K562 (cell line): ENCODE results near the gene FGF22. TPM values are rescaled to one million over a fixed set of nuclear protein-coding genes. Genes with fewer than 3 reads are reported as not detected.

Experiments used
- CBX5 ChIP-seq: IDR thresholded peaks from 2 replicates; pipeline ENCODE4 v1.6.1; 2014; ENCODE audit warnings: low read depth, borderline replicate concordance
- CCAR2 ChIP-seq: fragments of 200-400 bp; formaldehyde crosslinking; IDR thresholded peaks from 2 replicates; pipeline ENCODE4 v1.6.1; 2017; ENCODE audit warnings: mild to moderate bottlenecking, low read depth, low read length
- CUX1 ChIP-seq: fragments of 200-800 bp; sonication (Bioruptor generic); IDR thresholded peaks from 2 replicates; pipeline ENCODE4 v1.6.1; 2016; ENCODE audit warnings: missing genetic modification characterization, missing compliant biosample characterization
- FOXK2 ChIP-seq, 2 experiments: fragments of 450-650 bp; IDR thresholded peaks in 1 of 2; conservative IDR thresholded peaks in 1 of 2; 2 replicates each; pipeline ENCODE4 v1.6.1; 2016; ENCODE audit warnings: low read depth in 2 of 2, mild to moderate bottlenecking in 1 of 2
- HES1 ChIP-seq: fragments of 450-650 bp; IDR thresholded peaks from 2 replicates; pipeline ENCODE4 v1.6.1; 2016; ENCODE audit warnings: low read depth, mild to moderate bottlenecking, moderate library complexity
- MIER1 ChIP-seq: fragments of 450-650 bp; IDR thresholded peaks from 2 replicates; pipeline ENCODE4 v1.6.1; 2016; ENCODE audit warnings: antibody characterized with exemption, mild to moderate bottlenecking, low read depth
- NFIX ChIP-seq: fragments of 250-450 bp; sonication (Bioruptor Pico); IDR thresholded peaks from 2 replicates; pipeline ENCODE4 v1.4.0; 2020; ENCODE audit warnings: low read depth, mild to moderate bottlenecking, moderate library complexity
- PKNOX1 ChIP-seq: fragments of 450-650 bp; IDR thresholded peaks from 2 replicates; pipeline ENCODE4 v1.6.1; 2016
- RNF2 ChIP-seq: sonication (generic); IDR thresholded peaks from 2 replicates; pipeline ENCODE4 v1.6.1; 2016
- TAL1 ChIP-seq: fragments of 450-650 bp; IDR thresholded peaks from 2 replicates; pipeline ENCODE4 v1.6.1; 2016; ENCODE audit warnings: mild to moderate bottlenecking
- ZNF586 ChIP-seq: fragments of 450-650 bp; formaldehyde crosslinking; conservative IDR thresholded peaks from 2 replicates; pipeline ENCODE4 v1.4.0; 2020; ENCODE audit warnings: mild to moderate bottlenecking, moderate library complexity
- polyA plus RNA-seq, 8 experiments: library from polyadenylated mRNA; depleted of rRNA in 4 of 8; stranded (reverse) in 5 of 8; unstranded in 3 of 8; fragments of >200 nt; fragmentation: Nextera tagmentation in 2 of 8; fragmentation: Illumina TruSeq in 1 of 8; extraction: Ambion mirVana in 2 of 8; extraction: Trizol in 1 of 8; gene quantifications; 2 replicates each; pipeline versions ENCODE4 v1.2.1 to v1.2.3, GENCODE V29; 2011 to 2014; ENCODE audit warnings: inconsistent platforms in 1 of 8, missing spikeins in 1 of 8
- total RNA-seq, 7 experiments: library from RNA; depleted of rRNA in 6 of 7; stranded (reverse); fragments of >200 nt in 6 of 7; fragmentation: Illumina TruSeq in 2 of 7; extraction: Trizol in 2 of 7; gene quantifications; 2 replicates each; pipeline versions ENCODE4 v1.2.1 to v1.2.3, GENCODE V29; 2011 to 2021; ENCODE audit warnings: low replicate concordance in 1 of 7
- TF ChIP-seq, protein P1 (sequence below): fragments of 250-450 bp; sonication (Bioruptor Pico); IDR thresholded peaks from 2 replicates; pipeline ENCODE4 v1.4.0; 2020; ENCODE audit warnings: mild to moderate bottlenecking
- TF ChIP-seq, protein P2 (sequence below): IDR thresholded peaks from 2 replicates; pipeline ENCODE4 v1.6.1; 2011; ENCODE audit warnings: borderline replicate concordance, low read depth, mild to moderate bottlenecking, moderate library complexity, low read length; ENCODE audit not compliant: insufficient read depth, poor library complexity, severe bottlenecking
- TF ChIP-seq, protein P3 (sequence below): sonication (generic); formaldehyde crosslinking; IDR thresholded peaks from 2 replicates; pipeline ENCODE4 v1.8.0; 2022; ENCODE audit warnings: mild to moderate bottlenecking, missing genetic modification reagents

Gene FGF22
- total and polyA plus RNA-seq, 9 of the 15 experiments (the other 6 are each of a cell fraction or from before 2014, with no cell fraction given), result 0.14 to 2.2 (median 0.86) TPM; not detected in 4

DNA sequence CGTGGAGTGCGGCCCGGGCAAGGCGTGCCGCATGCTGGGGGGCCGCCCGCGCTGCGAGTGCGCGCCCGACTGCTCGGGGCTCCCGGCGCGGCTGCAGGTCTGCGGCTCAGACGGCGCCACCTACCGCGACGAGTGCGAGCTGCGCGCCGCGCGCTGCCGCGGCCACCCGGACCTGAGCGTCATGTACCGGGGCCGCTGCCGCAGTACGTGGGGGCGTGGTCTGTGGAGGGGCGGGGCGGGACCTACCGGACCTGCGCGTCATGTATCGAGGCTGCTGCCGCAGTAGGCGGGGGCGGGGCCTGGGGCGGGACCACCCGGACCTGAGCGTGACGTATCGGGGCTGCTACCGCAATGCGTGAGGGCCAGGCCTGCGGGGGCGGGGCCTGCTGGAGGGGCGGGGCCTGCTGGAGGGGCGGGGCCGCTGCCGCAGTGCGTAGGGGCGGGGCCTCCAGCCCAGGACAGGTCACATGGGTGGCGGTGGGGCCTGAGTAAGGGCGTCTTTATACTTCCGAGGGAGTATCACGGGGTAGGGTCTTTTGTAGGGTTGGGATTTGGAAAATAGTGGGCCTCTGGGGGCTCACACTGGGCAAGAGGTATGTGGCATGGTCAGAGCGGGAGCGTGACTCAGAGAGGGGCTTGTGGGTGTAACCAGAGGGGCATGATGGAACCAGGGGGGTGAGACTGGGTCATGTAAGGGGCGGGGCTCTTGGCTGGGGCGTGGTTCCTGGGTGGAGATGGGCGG lies 40.8 kb downstream of the FGF22 start (continued):
- TF ChIP-seq, protein P1, sequence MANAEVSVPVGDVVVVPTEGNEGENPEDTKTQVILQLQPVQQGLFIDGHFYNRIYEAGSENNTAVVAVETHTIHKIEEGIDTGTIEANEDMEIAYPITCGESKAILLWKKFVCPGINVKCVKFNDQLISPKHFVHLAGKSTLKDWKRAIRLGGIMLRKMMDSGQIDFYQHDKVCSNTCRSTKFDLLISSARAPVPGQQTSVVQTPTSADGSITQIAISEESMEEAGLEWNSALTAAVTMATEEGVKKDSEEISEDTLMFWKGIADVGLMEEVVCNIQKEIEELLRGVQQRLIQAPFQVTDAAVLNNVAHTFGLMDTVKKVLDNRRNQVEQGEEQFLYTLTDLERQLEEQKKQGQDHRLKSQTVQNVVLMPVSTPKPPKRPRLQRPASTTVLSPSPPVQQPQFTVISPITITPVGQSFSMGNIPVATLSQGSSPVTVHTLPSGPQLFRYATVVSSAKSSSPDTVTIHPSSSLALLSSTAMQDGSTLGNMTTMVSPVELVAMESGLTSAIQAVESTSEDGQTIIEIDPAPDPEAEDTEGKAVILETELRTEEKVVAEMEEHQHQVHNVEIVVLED (CRISPR knock-in tag), result peak; percentile 94
- TF ChIP-seq ZNF586 (CRISPR knock-in tag), result no peak
- TF ChIP-seq FOXK2 (conservative IDR thresholded peaks at IDR 0.05 in 1 of 2, IDR thresholded peaks at IDR 0.05 in 1 of 2; ENCODE audit: low read depth in 2 of 2), result peak in 1 of 2 experiments; percentile 48; a peak in 2 of 4 replicates
- TF ChIP-seq HES1, result no peak
- TF ChIP-seq, protein P2, sequence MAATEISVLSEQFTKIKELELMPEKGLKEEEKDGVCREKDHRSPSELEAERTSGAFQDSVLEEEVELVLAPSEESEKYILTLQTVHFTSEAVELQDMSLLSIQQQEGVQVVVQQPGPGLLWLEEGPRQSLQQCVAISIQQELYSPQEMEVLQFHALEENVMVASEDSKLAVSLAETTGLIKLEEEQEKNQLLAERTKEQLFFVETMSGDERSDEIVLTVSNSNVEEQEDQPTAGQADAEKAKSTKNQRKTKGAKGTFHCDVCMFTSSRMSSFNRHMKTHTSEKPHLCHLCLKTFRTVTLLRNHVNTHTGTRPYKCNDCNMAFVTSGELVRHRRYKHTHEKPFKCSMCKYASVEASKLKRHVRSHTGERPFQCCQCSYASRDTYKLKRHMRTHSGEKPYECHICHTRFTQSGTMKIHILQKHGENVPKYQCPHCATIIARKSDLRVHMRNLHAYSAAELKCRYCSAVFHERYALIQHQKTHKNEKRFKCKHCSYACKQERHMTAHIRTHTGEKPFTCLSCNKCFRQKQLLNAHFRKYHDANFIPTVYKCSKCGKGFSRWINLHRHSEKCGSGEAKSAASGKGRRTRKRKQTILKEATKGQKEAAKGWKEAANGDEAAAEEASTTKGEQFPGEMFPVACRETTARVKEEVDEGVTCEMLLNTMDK, result peak; percentile 98
- TF ChIP-seq, protein P3, sequence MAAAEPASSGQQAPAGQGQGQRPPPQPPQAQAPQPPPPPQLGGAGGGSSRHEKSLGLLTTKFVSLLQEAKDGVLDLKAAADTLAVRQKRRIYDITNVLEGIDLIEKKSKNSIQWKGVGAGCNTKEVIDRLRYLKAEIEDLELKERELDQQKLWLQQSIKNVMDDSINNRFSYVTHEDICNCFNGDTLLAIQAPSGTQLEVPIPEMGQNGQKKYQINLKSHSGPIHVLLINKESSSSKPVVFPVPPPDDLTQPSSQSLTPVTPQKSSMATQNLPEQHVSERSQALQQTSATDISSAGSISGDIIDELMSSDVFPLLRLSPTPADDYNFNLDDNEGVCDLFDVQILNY (CRISPR knock-in tag), result no peak
- TF ChIP-seq CUX1 (CRISPR knock-in tag), result no peak
- TF ChIP-seq CBX5, result no peak
- TF ChIP-seq CCAR2, result no peak
- TF ChIP-seq PKNOX1, result peak; percentile 57; the same call in 1 of the 2 replicates
- no peak for TF ChIP-seq MIER1
- TF ChIP-seq TAL1, result no peak
- no peak for TF ChIP-seq RNF2
- TF ChIP-seq NFIX (CRISPR knock-in tag), result no peak
